HG03520 (cell line): ENCODE results near the gene OR11H6.
"Not testable (repeated sequence)": the region's sequence is repeated elsewhere in the genome, so short reads cannot be mapped to it uniquely, and the experiment has no call there.

ENCODE experiments used
- ATAC-seq: cut with Tn5 transposase; IDR thresholded peaks from one replicate; pipeline ENCODE4 v1.9.1; 2021; ENCODE audit warnings: mild to moderate bottlenecking, moderate library complexity; ENCODE audit not compliant: unreplicated experiment

OR11H6 gene

GRCh38 chr14:20262642-20263128, 39.2 kb downstream of the OR11H6 start:
- ATAC-seq = no peak

- not testable (repeated sequence) for ATAC-seq
These were observed 40.9 kb downstream of the OR11H6 start for GRCh38 chr14:20264361-20264760.

GRCh38 chr14:20274062-20274461, 50.6 kb downstream of the OR11H6 start:
- no peak for ATAC-seq
